HCT116 (cell line): Measurements from ENCODE around the gene NLN. TPM values are rescaled to one million over a fixed set of nuclear protein-coding genes. Genes with fewer than 3 reads are reported as not detected.

ENCODE experiments used
- ATAC-seq: fragments of 200-7000 bp; cut with Tn5 transposase; 2 replicates; pipeline ENCODE4 v1.9.1; 2020; ENCODE audit warnings: mild to moderate bottlenecking, moderate library complexity
- BruUV-seq: library from RNA; stranded (reverse); fragments of 400-500 nt; replicated peaks from 2 replicates; lab custom pipeline; 2021; lab: Mats Ljungman, UMichigan
- CTCF ChIA-PET: fragments of 300-600 bp; sonication (Branson Sonifier 250); formaldehyde crosslinking; loops from one replicate; lab custom pipeline; 2021; ENCODE audit warnings: antibody characterized with exemption; lab: Charles Lee
- POLR2A ChIA-PET: fragments of 300-600, 350-600 bp; sonication (Branson Sonifier 250); formaldehyde crosslinking; loops from one replicate; lab custom pipeline; 2021; ENCODE audit warnings: antibody characterized with exemption; lab: Charles Lee
- RAD21 ChIA-PET, 2 experiments: fragments of 300-600 bp; sonication (Branson Sonifier 250); formaldehyde crosslinking; loops; one replicate each; lab custom pipeline; 2023; ENCODE audit warnings: low total read pairs in 2 of 2; ENCODE audit not compliant: uncharacterized antibody in 2 of 2, unreplicated experiment in 2 of 2, low non-redundant PET in 1 of 2; lab: Charles Lee
- DNase-seq: peaks from one replicate; pipeline ENCODE4 v3.0.0-alpha.2; 2010; ENCODE audit warnings: low read depth, low spot score
- H2AFZ ChIP-seq: fragments of 200-600 bp; shearing (Covaris generic), sonication (generic); 2 replicates; pipeline ENCODE4 v1.6.1; 2017; ENCODE audit warnings: low read depth, mixed run types, mixed read lengths, antibody characterized with exemption, low read length; ENCODE audit not compliant: poor library complexity, severe bottlenecking
- H3K27ac ChIP-seq: 2 replicates; pipeline ENCODE4 v1.5.1; 2012; ENCODE audit warnings: low read depth, low read length
- H3K27me3 ChIP-seq: fragments of 200-600 bp; sonication (generic); 2 replicates; pipeline ENCODE4 v1.6.1; 2016; ENCODE audit warnings: mixed run types, low read length, mixed read lengths; ENCODE audit not compliant: insufficient read depth
- H3K36me3 ChIP-seq, 2 experiments: fragments of 200-500 bp in 1 of 2; fragments of 200-600 bp in 1 of 2; sonication (Bioruptor generic) in 1 of 2; sonication (generic) in 1 of 2; 2 replicates each; pipeline versions ENCODE4 v1.5.1 to v1.6.1; 2014 to 2016; ENCODE audit warnings: low read length in 2 of 2, inconsistent platforms in 1 of 2, mixed read lengths in 1 of 2, mixed run types in 1 of 2; ENCODE audit not compliant: insufficient read depth in 2 of 2, control insufficient read depth in 1 of 2
- H3K4me1 ChIP-seq, 2 experiments: fragments of 200-600 bp in 1 of 2; sonication (generic) in 1 of 2; 2 replicates each; pipeline versions ENCODE4 v1.5.1 to v1.6.1; 2012 to 2017; ENCODE audit warnings: low read length in 2 of 2, inconsistent platforms in 1 of 2, mild to moderate bottlenecking in 1 of 2, mixed read lengths in 1 of 2, mixed run types in 1 of 2, moderate library complexity in 1 of 2; ENCODE audit not compliant: insufficient read depth in 2 of 2, control insufficient read depth in 1 of 2
- H3K4me2 ChIP-seq: fragments of 200-600 bp; sonication (generic); 2 replicates; pipeline ENCODE4 v1.6.1; 2017; ENCODE audit warnings: mixed run types, low read length, mixed read lengths
- H3K4me3 ChIP-seq, 2 experiments: fragments of 200-600 bp in 1 of 2; sonication (generic) in 1 of 2; replicated peaks in 1 of 2; 2 replicates each; pipeline ENCODE4 v1.5.1; 2011 to 2016; ENCODE audit warnings: low read length in 2 of 2, control low read depth in 1 of 2, low read depth in 1 of 2, mild to moderate bottlenecking in 1 of 2, mixed read lengths in 1 of 2, mixed run types in 1 of 2
- H3K79me2 ChIP-seq: fragments of 200-600 bp; sonication (generic); 2 replicates; pipeline ENCODE4 v1.6.1; 2017; ENCODE audit warnings: mild to moderate bottlenecking, mixed run types, low read length, moderate library complexity, mixed read lengths; ENCODE audit not compliant: insufficient read depth
- H3K9ac ChIP-seq: fragments of 200-600 bp; sonication (generic); 2 replicates; pipeline ENCODE4 v1.6.1; 2016; ENCODE audit warnings: low read length, mixed read lengths
- H3K9me2 ChIP-seq: fragments of 200-600 bp; sonication (generic), shearing (Covaris generic); 2 replicates; pipeline ENCODE4 v1.6.1; 2017; ENCODE audit warnings: mixed run types, mild to moderate bottlenecking, moderate library complexity; ENCODE audit not compliant: insufficient read depth
- H3K9me3 ChIP-seq, 2 experiments: fragments of 200-500 bp in 1 of 2; fragments of 200-600 bp in 1 of 2; sonication (Bioruptor generic) in 1 of 2; sonication (generic) in 1 of 2; 2 replicates each; pipeline ENCODE4 v1.6.1; 2014 to 2017; ENCODE audit warnings: low read length in 2 of 2, mixed read lengths in 2 of 2, inconsistent platforms in 1 of 2, low read depth in 1 of 2, mild to moderate bottlenecking in 1 of 2, mixed run types in 1 of 2, moderate library complexity in 1 of 2; ENCODE audit not compliant: control insufficient read depth in 1 of 2, insufficient read depth in 1 of 2
- H4K20me1 ChIP-seq: fragments of 200-600 bp; sonication (generic), shearing (Covaris generic); 2 replicates; pipeline ENCODE4 v1.6.1; 2017; ENCODE audit warnings: mixed run types, mild to moderate bottlenecking, moderate library complexity; ENCODE audit not compliant: insufficient read depth
- ATF3 ChIP-seq: IDR thresholded peaks from 2 replicates; pipeline ENCODE4 v1.6.1; 2012
- CEBPB ChIP-seq: IDR thresholded peaks from 2 replicates; pipeline ENCODE4 v1.6.1; 2012; ENCODE audit warnings: low read depth
- EGR1 ChIP-seq: IDR thresholded peaks from 2 replicates; pipeline ENCODE4 v1.6.1; 2012; ENCODE audit warnings: low read depth
- ELF1 ChIP-seq: IDR thresholded peaks from 2 replicates; pipeline ENCODE4 v1.6.1; 2012; ENCODE audit warnings: low read depth, borderline replicate concordance
- EZH2 ChIP-seq: fragments of 200-600 bp; sonication (generic); IDR thresholded peaks from 2 replicates; pipeline ENCODE4 v1.6.1; 2017; ENCODE audit warnings: antibody characterized with exemption, mixed run types
- FOSL1 ChIP-seq: IDR thresholded peaks from 2 replicates; pipeline ENCODE4 v1.6.1; 2012; ENCODE audit warnings: low read depth
- JUND ChIP-seq: IDR thresholded peaks from 2 replicates; pipeline ENCODE4 v1.6.1; 2012
- MAX ChIP-seq: IDR thresholded peaks from 2 replicates; pipeline ENCODE4 v1.6.1; 2012
- POLR2A ChIP-seq: IDR thresholded peaks from 2 replicates; pipeline ENCODE4 v1.7.0; 2011; ENCODE audit warnings: borderline replicate concordance; ENCODE audit not compliant: insufficient read depth, insufficient read length; ENCODE audit errors: extremely low read depth
- RAD21 ChIP-seq: IDR thresholded peaks from 2 replicates; pipeline ENCODE4 v1.6.1; 2012; ENCODE audit warnings: low read depth, mild to moderate bottlenecking
- SIN3A ChIP-seq: IDR thresholded peaks from 2 replicates; pipeline ENCODE4 v1.6.1; 2012; ENCODE audit warnings: low read depth
- SP1 ChIP-seq: IDR thresholded peaks from 2 replicates; pipeline ENCODE4 v1.6.1; 2012; ENCODE audit warnings: low read depth
- YY1 ChIP-seq: IDR thresholded peaks from 2 replicates; pipeline ENCODE4 v1.6.1; 2011; ENCODE audit warnings: low read length, low read depth, moderate library complexity, mild to moderate bottlenecking; ENCODE audit not compliant: insufficient replicate concordance; ENCODE audit errors: extremely low read depth
- ZNF274 ChIP-seq: fragments of 200-500 bp; sonication (Bioruptor generic); IDR thresholded peaks from 2 replicates; pipeline ENCODE4 v1.6.1; 2014; ENCODE audit warnings: mild to moderate bottlenecking, low read depth, low read length, inconsistent platforms
- intact Hi-C: fragments of 100-400 bp; cut with micrococcal nuclease; formaldehyde crosslinking; loops from 2 replicates; pipeline ENCODE4 v1.10.0; 2022
- total RNA-seq: library from RNA; stranded (reverse); gene quantifications from one replicate; pipeline ENCODE4 v1.2.1, GENCODE V29; 2021; ENCODE audit not compliant: unreplicated experiment
- TF ChIP-seq, protein P1 (sequence below): IDR thresholded peaks from 2 replicates; pipeline ENCODE4 v1.6.1; 2012; ENCODE audit warnings: low read depth
- TF ChIP-seq, protein P2 (sequence below), 3 experiments: fragments of 200-600 bp in 1 of 3; sonication (generic) in 1 of 3; IDR thresholded peaks in 2 of 3; conservative IDR thresholded peaks in 1 of 3; 2 replicates each; pipeline ENCODE4 v1.5.1; 2012 to 2017; ENCODE audit warnings: low read depth in 2 of 3, low read length in 2 of 3, antibody characterized with exemption in 1 of 3, borderline replicate concordance in 1 of 3, control low read depth in 1 of 3, mild to moderate bottlenecking in 1 of 3, mixed read lengths in 1 of 3, mixed run types in 1 of 3, moderate library complexity in 1 of 3; ENCODE audit not compliant: insufficient read depth in 1 of 3

Gene NLN
- total RNA-seq, 1 experiment from 2014 or later = 67.6 TPM

DNA sequence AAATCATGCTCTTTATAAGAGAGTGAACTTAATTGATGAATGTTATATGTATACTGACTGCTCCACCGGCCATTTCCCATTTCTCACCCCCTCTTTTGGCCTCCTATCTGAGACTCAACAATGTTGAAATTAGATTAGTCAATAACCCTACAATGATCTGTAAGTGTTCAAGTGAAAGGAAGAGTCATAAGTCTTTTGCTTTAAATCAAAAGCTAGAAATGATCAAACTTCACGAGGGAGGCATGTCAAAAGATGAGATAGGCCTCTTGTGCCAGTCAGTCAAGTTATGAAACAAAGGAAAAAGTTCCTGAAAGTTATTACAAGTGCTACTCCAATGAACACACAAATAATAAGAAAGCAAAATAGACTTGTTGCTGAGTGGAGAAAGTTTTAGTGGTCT, 83.1 kb downstream of the NLN start:
- intact Hi-C loops = no loop called here
- H3K36me3 ChIP-seq = peaks cover 0 to 11% of the 10 kb centered on the region in 2 experiments; a peak in 1 of 4 replicates
- ChIA-PET CTCF (no interaction called here), POLR2A (no interaction called here), RAD21 (no interaction called here)
- TF ChIP-seq ATF3 = no peak
- TF ChIP-seq SIN3A = no peak
- no peak for TF ChIP-seq RAD21
- TF ChIP-seq, protein P1, sequence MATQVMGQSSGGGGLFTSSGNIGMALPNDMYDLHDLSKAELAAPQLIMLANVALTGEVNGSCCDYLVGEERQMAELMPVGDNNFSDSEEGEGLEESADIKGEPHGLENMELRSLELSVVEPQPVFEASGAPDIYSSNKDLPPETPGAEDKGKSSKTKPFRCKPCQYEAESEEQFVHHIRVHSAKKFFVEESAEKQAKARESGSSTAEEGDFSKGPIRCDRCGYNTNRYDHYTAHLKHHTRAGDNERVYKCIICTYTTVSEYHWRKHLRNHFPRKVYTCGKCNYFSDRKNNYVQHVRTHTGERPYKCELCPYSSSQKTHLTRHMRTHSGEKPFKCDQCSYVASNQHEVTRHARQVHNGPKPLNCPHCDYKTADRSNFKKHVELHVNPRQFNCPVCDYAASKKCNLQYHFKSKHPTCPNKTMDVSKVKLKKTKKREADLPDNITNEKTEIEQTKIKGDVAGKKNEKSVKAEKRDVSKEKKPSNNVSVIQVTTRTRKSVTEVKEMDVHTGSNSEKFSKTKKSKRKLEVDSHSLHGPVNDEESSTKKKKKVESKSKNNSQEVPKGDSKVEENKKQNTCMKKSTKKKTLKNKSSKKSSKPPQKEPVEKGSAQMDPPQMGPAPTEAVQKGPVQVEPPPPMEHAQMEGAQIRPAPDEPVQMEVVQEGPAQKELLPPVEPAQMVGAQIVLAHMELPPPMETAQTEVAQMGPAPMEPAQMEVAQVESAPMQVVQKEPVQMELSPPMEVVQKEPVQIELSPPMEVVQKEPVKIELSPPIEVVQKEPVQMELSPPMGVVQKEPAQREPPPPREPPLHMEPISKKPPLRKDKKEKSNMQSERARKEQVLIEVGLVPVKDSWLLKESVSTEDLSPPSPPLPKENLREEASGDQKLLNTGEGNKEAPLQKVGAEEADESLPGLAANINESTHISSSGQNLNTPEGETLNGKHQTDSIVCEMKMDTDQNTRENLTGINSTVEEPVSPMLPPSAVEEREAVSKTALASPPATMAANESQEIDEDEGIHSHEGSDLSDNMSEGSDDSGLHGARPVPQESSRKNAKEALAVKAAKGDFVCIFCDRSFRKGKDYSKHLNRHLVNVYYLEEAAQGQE = no peak
- no peak for TF ChIP-seq EZH2
- TF ChIP-seq POLR2A = no peak
- TF ChIP-seq, protein P2, sequence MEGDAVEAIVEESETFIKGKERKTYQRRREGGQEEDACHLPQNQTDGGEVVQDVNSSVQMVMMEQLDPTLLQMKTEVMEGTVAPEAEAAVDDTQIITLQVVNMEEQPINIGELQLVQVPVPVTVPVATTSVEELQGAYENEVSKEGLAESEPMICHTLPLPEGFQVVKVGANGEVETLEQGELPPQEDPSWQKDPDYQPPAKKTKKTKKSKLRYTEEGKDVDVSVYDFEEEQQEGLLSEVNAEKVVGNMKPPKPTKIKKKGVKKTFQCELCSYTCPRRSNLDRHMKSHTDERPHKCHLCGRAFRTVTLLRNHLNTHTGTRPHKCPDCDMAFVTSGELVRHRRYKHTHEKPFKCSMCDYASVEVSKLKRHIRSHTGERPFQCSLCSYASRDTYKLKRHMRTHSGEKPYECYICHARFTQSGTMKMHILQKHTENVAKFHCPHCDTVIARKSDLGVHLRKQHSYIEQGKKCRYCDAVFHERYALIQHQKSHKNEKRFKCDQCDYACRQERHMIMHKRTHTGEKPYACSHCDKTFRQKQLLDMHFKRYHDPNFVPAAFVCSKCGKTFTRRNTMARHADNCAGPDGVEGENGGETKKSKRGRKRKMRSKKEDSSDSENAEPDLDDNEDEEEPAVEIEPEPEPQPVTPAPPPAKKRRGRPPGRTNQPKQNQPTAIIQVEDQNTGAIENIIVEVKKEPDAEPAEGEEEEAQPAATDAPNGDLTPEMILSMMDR (IDR thresholded peaks at IDR 0.05 in 2 of 3, conservative IDR thresholded peaks at IDR 0.05 in 1 of 3; ENCODE audit: borderline replicate concordance in 1 of 3, insufficient read depth in 1 of 3, low read depth in 2 of 3, low read length in 2 of 3) = no peak
- no peak for TF ChIP-seq SP1
- no peak for TF ChIP-seq YY1
- no peak for TF ChIP-seq ELF1
- no peak for TF ChIP-seq EGR1
- TF ChIP-seq CEBPB = no peak
- no peak for TF ChIP-seq ZNF274
- no peak for TF ChIP-seq JUND
- no peak for TF ChIP-seq MAX
- no peak for TF ChIP-seq FOSL1
- no peaks in the 10 kb centered on the region for H3K79me2 ChIP-seq
- H2AFZ ChIP-seq = no peak overlapping the region
- H3K9me3 ChIP-seq = peaks cover 3 to 5% of the 10 kb centered on the region in 2 experiments; a peak in 2 of 4 replicates
- H4K20me1 ChIP-seq = no peaks in the 10 kb centered on the region
- H3K4me2 ChIP-seq = no peak overlapping the region
- no peak overlapping the region for H3K9ac ChIP-seq
- H3K4me1 ChIP-seq = peaks cover 29 to 36% of the 10 kb centered on the region in 2 experiments
- no TSS peak for BruUV-seq
- DNase-seq (no peak), ATAC-seq (no peak)
- H3K27me3 ChIP-seq = no peaks in the 10 kb centered on the region
- no peak overlapping the region for H3K4me3 ChIP-seq
- H3K27ac ChIP-seq = no peak overlapping the region
- H3K9me2 ChIP-seq = no peaks in the 10 kb centered on the region
